MV-4-11 (cell line): ENCODE results near the gene CBLN3.
"Not testable (repeated sequence)": the region's sequence is repeated elsewhere in the genome, so short reads cannot be mapped to it uniquely, and the experiment has no call there.

Source experiments
- DNase-seq: peaks from one replicate; lab custom pipeline; 2025; lab: John Stamatoyannopoulos, UW

Gene CBLN3

DNA sequence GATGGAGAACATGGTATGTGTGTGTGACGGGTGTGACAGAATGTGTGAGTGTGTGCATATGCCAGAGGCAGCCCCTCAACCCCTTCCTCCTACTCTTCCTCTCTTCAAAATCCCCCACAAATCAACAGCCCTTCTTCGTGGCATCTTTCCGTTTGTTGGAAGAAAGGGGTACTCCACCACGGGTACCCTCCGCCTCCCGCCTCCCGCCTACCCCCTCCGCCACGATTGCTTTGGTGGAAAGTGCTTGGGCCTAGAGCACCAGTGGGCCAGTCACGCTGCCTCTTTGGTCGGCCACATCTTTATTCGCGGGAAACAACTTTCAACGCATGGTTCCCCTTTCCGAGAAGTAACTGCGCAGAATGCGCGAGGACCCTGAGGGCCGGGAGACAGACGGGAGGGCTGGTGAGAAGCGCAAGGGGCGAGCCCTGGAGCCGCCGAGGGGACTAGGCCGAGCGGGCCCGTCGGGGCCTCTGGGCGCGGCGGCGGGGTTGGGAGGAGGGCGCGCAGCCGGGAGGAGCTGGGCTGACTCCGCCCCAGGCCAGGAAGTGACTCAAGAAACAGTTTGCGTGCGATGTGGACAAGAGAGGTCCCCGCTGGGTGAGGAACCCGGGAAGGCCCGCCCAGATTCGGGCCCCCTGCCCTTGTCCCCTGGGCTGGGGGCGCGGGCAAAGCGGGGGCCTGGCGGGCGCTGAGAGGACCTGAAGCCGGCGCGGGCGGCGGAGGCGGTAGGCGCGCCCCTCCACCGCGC lies at the start of gene CBLN3, which contains the start of gene KHNYN:
CBLN3 (minus strand) TSS at position 274 of the 748 bp plus-strand sequence. CDS start 614 bp downstream, outside the sequence.
KHNYN (plus strand) TSS at position 560 of the 748 bp plus-strand sequence. CDS start 777 bp downstream, outside the sequence.
- DNase-seq, result peak; percentile 82

DNA sequence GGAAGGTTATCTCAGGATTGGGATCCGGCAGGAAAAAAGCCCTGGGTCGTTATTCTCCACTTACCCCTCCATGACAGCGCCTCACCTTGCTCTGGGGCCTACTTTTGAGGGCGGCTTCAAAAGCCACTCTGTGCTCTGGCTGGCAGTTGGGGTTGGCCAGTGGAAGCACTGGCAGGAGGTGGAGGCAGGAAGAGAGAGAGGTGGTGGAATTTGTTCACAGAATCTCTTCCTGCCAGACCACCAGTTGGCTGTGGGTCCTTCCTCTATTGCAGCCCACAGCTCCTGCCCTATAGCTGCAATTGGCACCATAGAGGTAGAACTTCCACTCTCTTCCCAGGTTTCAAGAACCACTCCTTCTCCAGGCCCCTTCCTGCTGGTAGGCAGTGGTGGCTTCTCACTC lies 45.8 kb upstream of the CBLN3 start:
- no peak for DNase-seq

DNA sequence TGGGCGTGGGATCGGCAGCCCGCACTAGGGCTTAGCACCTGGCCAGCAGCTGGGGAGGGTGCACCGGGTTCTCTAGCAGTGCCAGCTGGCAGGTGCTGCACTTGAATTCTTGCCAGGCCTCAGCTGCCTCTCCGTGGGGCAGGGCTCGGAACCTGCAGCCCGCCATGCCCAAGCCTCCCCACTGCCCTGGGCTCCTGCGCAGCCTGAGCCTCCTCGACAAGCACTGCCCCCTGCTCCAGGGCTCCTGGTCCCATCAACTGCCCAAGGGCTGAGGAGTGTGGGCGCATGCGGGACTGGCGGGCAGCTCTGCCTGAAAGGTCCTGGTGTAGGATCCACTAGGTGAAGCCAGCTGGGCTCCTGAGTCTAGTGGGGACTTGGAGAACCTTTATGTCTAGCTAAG lies 43.7 kb upstream of the CBLN3 start:
- DNase-seq, result no peak

GRCh38 chr14:24470450-24470849 lies 41.0 kb upstream of the CBLN3 start:
- DNase-seq, result not testable (repeated sequence)

- DNase-seq, result no peak
These were observed 36.3 kb upstream of the CBLN3 start for GRCh38 chr14:24465805-24466204.

DNA sequence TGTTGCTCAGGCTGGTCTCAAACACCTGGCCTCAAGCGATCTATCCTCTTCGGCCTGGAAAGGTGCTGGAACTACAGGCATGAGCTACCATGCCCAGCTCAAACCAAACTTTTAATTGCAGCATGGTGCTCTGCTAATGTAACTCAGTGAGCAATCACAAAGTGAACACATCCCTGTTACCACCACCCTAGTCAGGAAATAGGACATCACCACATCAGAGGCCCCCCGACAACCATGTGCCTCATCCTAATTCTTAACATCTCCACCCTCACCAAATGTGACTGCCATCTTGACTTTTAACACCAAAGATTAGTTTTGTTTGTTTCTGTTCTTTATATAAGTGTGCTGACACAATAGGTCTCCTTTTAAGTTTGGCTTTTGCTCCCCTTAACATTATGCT lies 35.9 kb upstream of the CBLN3 start:
- DNase-seq, result no peak

- DNase-seq, result no peak
These were observed 34.7 kb upstream of the CBLN3 start for GRCh38 chr14:24463884-24464785.

DNA sequence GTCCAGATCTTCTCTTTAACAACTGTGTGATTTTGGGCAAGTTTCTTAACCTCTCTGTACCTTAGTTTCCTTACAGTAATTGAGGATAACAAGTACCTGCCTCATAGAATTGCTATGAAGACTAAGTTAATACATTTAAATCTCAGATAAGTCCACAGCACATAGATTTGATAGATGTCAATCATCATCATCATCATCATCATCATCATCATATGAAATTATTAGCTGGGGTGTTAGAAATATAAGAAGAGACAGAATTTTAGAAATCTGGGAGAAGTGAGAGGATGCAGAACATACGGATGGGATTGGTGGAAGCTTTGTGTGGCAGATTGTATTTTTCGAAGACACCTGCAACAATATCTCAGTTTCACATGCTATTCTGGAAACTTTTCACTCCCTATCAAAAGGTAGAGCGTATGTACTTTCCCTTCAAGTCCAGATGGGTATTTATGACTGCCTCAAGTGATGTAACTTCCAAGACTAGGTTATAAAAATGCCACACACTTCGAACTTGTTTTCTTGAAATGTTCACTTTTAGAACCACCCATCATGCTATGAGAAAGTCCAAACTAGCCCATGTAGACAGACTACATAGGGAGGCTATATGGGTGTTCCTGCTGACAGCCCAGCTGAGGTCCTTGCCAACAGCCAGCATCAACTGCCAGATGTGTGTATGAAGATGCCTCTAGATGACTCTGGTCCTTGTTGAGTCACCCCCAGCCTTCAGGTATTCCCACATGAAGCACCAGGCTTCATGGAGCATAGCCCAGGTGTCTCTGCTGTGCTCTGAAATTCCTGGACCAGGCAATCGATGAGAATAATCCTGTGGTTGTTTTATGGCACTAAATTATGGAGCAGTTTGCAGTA lies 33.8 kb upstream of the CBLN3 start:
- no peak for DNase-seq

DNA sequence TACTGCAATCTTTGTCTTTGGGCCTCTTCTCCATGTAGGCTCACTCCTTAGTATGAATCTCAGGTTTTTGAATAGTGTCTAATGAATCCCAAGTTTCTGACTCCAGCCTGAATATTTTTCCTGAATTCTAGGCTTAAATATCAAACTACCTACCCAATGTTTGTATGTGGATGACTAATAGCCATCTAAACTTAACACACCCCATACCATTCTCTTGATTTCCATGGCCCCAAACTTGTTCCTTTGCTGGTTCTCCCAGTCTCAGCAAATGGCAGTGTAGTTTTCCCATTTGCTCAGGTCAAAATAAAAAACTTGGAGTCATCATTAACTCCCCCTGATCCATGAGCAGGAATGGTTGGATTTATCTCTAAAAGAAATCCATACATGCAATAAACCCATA lies 31.9 kb upstream of the CBLN3 start:
- DNase-seq, result no peak

DNA sequence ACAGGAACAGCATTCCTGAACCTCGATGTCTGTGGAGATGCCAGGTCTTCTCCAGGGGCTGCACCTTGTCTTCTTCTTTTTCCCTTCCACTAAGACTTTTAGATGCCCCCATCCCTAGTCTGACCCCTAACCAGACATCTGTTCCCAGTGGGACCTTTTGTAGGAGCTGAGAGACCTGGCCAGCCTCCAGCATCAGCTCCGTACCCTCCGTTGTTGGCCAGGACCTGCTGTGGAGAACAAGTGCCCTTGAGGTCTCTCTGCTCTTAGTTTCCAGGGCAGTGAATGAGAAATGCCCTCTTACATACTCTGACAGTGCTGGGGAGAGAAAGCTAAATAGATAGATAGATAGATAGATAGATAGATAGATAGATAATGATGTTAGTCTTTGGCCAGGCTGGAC lies 29.9 kb upstream of the CBLN3 start:
- no peak for DNase-seq

- no peak for DNase-seq
These were observed 29.3 kb upstream of the CBLN3 start for GRCh38 chr14:24458736-24459135.

DNA sequence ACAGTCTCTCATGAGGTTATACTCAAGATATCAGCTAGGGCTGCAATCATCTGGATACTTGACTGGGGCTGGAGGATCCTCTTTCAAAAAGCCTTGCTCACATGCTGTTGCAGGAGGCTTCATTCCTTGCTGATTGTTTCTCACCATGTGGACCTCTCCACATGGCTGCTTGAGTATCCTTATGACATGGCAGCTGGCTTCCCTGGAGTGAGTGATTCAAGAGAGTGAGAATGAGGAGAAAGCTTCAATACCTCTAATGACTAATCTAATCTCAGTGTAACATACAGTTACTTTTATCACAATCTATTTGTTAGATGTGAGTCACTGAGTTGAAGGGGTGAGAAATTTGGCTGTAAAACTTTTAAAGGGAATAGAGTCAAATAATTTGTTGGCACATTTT lies 27.5 kb upstream of the CBLN3 start:
- no peak for DNase-seq

DNA sequence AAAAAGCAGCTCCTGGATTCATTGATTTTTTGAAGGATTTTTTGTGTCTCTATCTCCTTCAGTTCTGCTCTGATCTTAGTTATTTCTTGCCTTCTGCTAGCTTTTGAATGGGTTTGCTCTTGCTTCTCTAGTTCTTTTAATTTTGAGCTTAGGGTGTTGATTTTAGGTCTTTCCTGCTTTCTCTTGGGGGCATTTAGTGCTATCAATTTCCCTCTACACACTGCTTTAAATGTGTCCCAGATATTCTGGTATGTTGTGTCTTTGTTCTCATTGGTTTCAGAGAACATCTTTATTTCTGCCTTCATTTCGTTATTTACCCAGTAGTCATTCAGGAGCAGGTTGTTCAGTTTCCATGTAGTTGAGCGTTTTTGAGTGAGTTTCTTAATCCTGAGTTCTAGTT lies 21.4 kb upstream of the CBLN3 start:
- DNase-seq, result not testable (repeated sequence)

DNA sequence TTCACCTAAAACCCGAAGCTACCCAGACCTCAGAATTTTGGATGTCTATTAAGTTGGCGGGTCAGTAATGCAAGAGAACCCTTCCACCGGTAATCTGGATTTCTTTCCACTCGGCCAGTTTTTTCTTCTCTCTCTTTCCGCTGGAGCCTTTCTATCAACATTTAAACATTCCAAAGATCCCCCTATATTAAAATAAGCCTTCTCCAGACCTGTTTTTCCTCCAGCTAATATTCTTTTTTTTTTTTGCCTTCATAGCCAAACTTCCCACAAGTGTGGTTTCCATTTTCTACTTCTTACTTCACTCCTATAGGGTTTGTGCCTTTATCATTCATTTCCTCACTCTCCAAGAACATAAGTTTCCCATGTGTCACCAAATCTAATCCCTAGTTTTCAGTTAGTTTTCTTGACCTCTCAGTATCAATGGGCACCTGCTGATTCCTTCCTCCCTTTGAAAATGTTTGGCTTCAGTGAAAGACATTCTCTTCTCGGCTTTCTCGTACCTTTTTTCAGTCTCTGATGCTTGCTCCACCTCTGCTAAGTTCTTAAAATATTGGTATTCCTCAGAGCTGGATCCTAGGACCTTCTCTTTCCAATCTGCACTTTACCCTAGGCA lies 13.7 kb upstream of the CBLN3 start:
- DNase-seq, result peak; percentile 4

DNA sequence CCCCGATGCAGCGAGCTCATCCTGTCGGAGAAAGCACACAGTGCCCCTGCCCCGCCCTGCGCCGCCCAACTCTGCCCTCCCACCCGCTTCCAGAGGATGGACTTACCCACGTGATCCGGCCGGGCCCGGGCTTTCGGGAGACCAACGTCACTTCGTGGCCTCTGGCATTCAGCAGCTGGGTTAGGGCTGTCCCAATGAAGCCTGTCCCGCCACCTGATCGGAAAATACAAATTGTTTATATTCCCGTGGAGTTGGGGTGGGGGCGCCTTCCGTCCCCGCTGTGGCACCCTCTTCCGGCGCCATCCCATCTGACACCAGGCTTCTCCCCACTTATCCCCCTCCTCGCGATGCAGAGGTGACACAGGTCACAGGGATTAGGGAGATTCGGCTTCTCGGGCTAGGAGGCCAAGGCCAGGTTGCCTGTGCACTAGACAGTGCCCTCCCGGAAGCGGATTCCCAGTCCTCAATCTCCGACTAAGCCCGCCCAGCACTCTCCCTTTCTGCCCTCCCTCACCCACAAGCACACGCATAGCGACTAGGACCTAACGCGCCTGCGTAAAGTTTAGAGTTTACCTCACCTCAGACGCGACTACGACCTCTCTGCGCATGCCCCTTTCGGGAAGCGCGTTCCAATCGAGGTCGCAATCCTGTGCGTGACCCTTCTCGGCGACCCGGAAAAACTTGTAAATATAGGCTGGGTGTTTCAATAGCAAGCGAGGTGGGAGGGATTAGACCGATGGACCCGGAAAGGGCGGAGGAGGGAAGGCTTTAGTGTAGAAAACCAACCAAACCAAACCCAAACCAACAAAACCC lies 13.0 kb upstream of the CBLN3 start, which contains the start of gene SDR39U1:
SDR39U1 (minus strand) TSS at position 537 of the 813 bp plus-strand sequence; CDS start at position 530, 7 bp downstream.
- peak; percentile 99 for DNase-seq

- no peak for DNase-seq
These were observed 12.4 kb upstream of the CBLN3 start for GRCh38 chr14:24441904-24442239.

- DNase-seq, result no peak
These were observed 12.0 kb upstream of the CBLN3 start for GRCh38 chr14:24441485-24441884.

GRCh38 chr14:24440606-24441399 lies 11.3 kb upstream of the CBLN3 start:
- no peak for DNase-seq

DNA sequence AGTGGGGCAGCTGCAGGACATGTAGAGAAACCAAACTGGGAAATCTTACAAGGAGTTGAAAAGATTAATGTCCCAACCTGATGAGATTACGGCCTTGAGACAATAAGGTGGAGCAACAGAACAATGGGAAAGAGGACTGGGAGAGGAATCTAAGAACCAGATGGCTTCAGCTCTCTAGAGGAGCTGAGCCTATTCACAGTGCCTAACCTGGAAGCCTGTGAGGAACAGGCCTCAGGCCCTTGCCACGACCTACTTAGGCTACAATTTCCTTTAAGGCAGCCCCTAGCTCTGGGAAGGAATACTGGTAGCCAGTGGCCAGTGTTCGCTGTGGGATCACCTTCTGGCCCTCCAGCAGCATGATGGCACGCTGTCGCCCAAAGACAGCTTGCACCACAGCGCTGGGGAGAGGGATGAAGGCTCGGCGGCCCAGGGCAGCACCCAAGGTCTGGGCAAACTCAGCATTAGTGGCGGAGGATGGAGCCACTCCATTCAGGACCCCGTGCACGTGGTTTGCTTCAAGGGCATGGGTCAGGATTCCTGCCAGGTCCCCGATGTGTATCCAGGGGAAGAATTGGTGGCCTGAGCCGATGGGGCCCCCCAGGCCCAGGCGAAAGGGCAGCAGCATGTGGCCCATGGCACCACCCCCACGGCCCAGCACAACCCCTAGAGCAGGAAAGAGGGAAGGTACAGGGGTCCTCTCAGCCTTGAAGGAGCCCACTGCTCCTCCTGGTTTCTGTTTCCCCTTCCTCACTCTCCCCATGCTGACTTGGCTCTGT lies 10.6 kb upstream of the CBLN3 start:
- DNase-seq, result no peak
